Forelimb muscle (tissue), 1 donor: ENCODE measurements around the gene FAXC. TPM values are rescaled to one million over a fixed set of nuclear protein-coding genes. Genes with fewer than 3 reads are reported as not detected.
"Not testable (repeated sequence)": the region's sequence is repeated elsewhere in the genome, so short reads cannot be mapped to it uniquely, and the experiment has no call there.

Source experiments
- DNase-seq: peaks from one replicate; pipeline ENCODE4 v3.0.0-alpha.2; 2013; ENCODE audit warnings: low read depth
- polyA plus RNA-seq: library from polyadenylated mRNA; unstranded; fragments of 120-200 nt; gene quantifications from one replicate; pipeline ENCODE4 v1.2.1, GENCODE V29; 2013; ENCODE audit not compliant: insufficient read length

Gene FAXC
- polyA plus RNA-seq, 1 donor = 1.3 TPM

DNA sequence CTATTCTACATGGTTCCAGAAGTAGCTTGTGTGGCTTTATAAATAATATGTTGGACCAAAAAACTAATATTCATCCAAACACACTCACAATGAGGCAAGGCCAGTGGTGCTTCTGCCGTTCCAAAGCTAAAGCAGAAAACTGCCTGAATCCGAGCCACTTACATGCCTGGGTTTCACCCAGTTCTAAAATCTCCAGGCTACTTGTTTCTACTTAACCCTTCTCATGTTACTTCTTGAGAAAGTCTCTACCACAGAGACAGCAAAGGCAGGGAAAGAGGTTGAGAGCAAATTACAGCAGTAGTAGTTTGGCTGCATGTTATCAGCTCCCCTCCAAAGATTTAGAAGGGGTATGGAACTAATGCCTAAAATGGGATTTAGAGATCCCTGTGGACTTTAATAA, 62.0 kb downstream of the FAXC start:
- no peak for DNase-seq

DNA sequence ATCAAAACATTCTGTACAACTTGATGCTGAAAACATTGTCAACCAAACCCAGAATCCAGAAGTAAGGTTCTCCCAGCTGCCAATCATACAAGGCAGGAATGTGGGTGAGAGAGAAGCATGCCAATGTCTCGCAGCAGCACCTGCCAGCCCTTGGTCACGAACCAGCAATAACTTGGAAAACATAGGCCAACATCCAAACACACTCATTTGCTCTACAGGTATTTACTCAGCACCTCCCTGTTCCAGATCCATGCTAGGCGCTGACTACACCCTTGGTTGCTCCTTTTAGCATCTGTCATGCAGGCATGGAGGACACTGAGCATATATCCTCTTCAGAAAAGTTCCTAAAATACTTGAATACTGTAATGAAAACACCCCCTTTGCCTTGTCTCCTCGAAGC, 63.6 kb downstream of the FAXC start:
- DNase-seq = no peak

DNA sequence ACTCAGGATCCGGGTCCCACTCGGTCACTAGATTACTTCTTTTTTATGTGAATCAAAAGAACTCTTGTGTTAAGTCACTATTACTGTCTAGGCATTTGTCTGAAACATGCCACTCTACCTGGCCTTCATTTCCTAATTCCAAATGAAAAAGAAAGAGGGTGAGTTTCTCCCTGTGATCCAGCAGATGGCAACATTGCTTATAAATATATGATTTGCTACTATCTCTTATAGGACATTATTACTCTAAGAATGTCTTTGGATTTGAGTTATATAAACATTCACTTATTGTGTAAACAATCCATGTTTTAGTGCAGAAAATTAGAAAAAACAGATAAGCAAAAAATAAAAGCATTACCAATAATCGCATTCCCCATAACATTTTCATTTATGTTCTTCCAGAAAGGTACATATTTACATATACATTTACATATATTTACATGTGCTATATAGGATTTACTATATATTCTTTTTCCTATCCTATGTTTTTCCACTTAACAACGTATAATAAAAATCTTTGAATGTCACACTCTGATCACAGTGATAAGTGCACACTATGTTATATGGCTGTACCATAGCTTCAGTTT, 66.9 kb downstream of the FAXC start:
- DNase-seq = no peak

DNA sequence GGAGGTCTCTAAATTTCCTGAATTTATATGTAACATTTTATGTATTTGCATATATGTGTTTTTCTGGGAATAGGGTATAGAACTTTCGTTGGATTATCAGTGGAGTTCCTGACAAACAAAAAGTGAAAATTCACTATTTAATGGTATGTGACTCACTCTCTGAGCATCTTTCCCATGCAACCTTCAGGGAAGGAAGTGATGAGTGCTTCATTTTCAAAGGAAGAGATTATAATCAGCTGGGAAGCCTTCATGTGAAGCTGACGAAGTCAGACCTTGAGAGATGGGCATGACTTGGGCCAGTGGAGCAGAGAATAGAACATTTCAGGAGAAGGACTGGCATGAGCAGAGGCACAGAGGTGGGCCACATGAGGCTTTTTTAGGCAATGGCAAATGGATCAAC, 72.7 kb downstream of the FAXC start:
- no peak for DNase-seq

DNA sequence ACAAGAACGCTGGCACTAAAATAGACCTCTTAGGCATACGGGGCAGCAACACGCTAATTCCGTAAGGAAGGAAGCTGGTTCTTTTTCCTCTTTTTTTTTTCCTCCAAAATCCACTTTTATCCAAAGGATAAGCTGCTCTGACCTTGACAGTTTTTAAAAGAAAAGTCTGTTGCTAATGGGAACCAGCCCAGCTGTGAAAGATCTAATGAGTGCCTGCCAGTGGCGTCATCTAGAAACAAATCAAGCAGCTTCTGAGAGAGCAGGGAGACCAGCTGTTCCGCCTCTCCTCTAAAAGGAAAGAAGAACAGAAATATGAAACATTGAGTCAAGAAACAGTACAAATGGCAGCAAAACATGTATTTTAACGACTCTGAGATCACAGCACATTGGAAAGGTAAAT, 78.6 kb downstream of the FAXC start:
- DNase-seq = no peak

DNA sequence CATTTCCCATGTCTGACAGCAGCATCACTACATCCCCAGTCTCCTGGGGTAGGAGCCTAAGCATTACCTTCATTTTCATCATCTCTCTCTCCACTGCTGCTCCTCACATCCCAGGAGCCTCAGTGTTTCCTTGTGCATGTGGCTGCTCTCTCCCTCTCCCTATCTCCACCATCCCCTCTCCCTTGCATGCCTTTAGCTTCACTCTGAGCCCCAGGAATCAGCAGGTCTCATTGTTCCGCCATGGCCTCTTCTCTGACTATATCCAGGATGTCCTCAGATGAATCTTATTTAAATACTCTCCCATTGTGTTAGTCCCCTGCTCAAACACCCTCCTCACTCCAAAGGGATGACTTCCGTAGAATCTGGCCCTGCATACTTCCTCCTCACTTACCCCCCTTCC, 79.4 kb downstream of the FAXC start:
- no peak for DNase-seq

DNA sequence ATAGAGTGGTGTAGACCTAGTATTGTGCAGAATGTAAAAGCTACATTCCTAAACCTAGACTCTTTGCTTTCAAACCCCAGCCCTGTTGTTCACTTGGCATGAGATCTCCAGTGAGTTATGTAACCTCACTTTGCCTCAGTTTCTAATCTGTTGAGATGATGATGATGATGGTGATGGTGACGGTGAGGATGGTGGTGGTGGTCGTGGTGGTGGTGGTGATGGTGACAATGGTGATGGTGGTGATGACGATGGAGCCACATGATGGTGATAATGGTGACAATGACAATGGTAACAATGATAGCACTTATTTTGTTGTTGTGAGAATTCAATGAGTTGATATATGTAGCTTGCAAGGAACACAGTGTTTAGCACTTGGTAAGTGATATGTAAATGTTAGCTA, 80.3 kb downstream of the FAXC start:
- no peak for DNase-seq

DNA sequence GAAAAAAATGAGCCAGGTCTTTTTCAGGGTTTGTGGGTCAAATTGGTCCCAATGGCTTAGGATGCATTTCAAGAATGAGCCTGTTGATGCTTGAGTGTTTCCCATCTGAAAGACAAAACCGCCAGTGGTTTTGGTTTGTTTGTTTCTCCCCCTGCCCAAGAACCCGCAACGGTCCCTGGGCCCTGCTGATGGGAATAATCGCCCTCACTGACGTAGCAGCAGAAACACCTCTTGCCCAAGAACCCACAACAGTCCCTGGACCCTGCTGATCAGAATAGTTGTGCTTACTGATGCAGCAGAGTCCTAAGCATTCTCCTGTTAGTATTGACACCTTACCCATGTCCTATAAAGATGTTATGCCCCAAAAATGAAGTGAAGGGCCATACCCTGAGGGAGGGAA, 82.5 kb downstream of the FAXC start:
- DNase-seq = not testable (repeated sequence)

DNA sequence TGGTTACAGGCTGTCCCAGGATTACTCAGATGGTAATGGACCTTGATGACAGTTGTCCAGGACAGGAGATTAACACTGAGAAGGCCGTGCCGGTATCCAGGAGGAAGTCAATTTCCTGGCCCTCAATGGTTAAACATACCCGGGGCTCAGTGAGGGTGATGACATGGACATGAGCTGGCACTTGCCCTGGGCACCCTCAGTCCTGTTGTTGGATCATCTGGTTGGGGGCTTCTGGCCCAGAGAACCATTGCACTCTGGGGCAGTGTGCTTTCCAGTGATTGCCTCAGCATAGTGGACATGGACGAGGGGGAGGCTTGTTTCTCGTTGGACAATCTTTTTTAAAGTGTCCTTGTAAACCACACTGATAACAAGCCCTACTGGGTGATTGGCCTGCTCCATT, 84.0 kb downstream of the FAXC start:
- not testable (repeated sequence) for DNase-seq

DNA sequence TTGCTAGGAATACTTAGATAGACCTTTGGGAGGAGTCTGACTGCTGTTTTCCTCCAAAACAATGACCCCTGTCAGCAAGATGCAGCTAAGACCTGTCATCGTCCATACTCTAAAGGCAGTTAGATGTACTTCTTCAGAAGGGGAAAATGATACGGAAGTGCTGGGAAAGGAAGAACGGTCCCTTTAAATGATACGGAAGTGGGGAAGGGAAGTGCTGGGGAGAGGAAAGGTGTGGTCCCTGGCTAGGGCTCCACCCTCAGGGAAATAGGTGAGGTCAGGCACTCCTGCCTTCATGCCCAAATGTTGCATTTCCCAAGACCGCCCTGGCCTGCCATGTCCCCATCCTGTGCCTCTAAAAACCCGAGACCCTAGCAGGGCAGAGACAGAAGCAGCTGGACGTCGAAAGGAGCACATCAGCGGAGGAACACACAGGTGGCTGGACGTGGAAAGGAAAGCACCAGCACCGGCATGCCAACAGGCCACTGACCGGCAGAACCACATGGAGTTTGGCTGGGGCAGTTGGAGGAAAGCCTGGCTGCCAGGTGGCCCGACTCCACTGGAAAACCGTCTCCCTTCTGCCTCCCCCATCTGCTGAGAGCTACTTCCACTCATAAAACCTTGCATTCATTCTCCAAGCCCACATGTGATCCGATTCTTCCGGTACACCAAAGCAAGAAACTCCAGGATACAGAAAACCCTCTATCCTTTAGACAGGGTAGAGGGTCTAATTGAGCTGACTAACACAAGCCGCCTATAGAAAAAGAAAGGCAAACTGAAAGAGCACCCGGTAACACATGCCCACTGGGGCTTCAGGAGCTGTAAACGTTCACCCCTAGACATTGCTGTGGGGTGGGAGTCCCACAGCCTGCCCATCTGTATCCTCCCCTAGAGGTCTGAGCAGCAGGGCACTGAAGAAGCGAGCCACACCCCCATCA, 94.6 kb downstream of the FAXC start:
- DNase-seq = no peak

DNA sequence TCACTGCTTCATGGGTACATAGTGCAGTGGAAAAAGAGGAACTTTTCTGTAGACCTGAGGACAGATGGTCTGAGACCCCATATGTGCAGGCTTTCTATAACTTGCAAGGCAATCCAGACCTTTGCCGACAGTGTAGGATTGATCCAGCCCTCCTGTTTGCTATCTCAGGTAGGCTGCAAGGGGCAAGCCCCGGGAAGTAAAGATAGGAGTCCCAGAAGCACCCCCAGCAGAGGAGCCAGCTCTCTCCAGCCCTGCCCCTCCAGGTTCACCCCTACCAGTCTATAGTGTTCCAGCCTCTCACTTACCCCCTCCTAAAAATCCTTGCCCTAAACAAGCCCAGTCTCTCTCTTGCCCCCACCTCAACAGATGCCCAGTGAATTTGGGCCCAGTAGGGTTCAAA, 96.2 kb downstream of the FAXC start:
- DNase-seq = no peak

DNA sequence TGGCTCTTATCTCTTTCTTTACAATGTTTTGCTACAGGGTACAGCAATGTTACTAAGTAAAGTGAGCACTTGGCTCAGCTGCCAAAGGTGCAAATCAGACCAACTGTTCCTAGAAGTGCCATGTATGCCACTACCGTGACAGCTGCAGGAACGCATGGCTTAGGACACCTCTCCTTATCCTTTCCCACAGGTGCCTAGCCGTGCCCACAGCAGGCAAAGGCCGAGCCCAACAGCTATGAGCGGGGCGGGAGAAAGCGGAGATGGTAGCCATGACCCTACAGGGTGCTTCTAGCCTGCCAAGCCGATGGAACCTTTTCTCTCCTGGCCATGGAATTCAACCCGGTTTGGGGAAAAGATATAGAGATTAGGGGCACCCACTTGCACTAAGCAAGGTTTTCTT, 97.1 kb downstream of the FAXC start:
- DNase-seq = no peak

DNA sequence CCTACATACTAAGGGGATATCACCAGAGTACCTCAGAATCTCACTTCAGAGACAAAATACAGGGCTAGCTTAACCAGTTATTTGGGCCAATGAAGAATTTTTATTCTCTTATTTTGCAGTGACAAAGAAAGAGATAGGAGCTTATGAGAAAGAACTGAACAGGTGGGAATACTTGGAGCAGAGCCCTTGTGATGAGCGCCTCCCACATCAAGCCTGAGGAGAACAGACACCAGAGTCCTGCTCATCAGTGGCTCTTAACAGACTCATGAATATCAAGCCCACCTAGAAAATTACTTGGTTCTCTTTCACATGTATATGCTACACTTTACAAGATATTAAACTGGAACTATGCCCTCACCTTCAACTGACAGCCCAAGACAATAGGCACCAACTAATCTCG, 99.0 kb downstream of the FAXC start:
- no peak for DNase-seq

DNA sequence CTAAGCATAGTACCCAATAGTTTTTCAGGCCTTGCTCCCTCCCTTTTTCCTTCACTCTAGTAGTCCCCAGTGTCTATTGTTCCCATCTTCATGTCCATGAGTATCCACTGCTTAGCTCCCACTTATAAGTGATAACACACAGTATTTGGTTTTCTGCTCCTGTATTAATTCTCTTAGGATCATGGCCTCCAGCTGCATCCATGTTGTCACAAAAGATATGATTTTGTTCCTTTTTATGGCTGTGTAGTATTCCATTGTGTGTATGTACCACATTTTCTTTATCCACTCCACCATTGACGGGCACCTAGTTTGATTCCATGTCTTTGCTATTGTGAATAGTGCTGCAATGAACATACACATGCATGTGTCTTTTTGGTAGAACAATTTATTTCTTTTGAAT, 102.9 kb downstream of the FAXC start:
- DNase-seq = no peak

DNA sequence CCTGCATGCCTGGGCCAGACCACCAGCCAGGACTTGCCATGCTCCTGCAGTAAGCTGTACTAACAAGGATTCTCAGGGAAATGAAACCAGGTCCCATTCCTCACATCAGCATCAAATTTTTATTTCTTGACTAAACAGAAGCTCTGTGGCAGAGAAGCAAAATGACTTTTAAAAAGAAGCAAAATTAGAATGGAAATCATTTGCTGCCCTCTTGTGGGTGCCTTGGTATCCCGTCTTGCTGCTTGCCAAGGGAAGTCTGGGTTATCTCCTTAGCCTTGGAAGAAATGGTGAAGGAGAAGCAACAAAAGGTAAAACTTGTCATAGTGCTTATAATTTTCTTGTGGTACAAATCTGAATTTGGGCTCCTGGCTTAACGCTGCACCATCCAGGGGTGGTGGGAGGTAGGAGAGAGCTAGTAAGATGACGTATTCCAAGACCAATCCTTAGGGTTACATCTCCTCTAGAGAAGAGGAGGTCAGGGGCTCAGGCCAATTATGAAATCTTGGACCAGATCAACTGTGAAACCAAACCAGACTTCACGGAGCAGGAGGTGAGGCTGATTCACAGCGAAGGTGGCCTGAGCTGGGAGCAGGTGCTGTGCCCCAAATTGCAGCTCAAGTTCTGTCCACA, 107.5 kb downstream of the FAXC start:
- no peak for DNase-seq

DNA sequence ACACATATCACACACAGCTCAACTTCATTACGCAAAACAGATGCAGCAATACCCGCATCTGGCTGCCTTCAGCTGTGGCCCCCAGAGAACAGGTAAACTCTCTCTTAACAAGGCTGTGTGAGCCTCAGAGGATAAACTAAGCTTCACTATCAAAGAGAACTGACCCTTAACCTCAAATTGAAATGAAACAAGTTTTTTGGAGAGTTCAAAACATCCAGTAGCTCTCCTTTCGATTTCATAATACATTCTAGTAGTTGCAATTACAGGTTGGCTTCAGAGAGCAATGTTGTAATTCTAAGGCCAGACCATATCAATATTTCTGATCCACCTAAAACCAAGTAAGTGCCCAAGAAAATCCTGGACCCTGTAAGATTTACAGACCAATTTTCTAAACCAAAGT, 113.5 kb downstream of the FAXC start:
- DNase-seq = no peak

DNA sequence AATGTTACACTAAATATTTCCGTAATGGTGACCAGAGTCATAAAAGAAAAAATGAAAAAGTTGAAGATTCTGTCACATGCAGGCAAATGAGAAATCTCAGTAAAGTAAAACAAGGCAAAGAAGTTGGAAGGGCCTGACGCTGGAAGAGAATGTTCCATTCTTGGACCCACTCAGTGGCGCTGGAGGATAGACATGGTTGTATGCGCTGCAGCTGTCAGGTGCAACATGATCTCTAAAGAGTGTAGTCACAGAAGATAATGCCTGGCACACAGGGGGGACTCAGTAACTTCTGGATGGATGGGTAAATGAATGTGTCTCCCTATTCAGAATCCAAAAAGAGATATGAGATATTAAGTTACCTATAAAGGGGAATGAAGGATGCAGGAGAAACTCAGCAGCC, 116.3 kb downstream of the FAXC start:
- no peak for DNase-seq

DNA sequence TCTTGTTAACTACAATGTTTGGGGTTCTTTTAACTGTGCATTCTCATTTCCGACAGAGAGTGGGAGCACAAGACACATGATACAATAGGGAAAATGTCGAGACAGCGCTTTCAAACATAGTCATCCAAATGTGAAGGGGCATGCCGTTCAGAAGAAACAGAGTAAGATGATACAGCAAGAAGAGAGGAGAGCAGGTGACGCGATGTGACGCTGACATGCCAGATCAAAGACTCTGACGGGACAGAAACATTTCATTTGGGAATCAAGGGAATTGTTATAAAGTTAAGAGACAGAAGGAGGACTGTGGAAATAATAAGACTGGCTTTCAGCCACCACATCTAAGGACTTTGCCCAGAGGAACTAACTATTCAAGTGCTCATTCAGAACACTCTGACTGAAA, 117.4 kb downstream of the FAXC start:
- no peak for DNase-seq

DNA sequence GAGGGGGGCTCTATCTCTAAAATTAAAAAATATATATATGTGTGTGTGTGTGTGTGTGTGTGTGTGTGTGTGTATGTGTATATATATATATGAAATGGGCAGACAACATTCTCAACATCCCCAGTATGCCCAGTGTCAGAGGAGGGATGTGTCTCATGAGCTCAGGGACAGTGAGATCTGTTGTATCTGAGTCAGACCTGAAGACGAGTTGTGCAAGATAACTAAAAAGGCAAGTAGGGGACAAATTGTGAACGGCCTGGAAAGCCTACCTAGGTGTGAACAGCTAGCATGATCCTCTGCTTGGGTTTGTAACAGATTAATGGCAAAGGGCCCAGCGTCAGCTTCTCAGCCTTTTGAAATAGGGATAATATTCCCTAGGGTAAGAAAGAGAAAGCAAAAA, 124.3 kb downstream of the FAXC start:
- DNase-seq = no peak
